ENCODE data around the gene PSME3IP1. TPM values are rescaled to one million over a fixed set of nuclear protein-coding genes. Genes with fewer than 3 reads are reported as not detected.
A peak's percentile ranks its signal among the peaks of the same experiment; 100 is the strongest.
"Not testable (repeated sequence)": the region's sequence is repeated elsewhere in the genome, so short reads cannot be mapped to it uniquely, and the experiment has no call there.

PSME3IP1 gene
- polyA plus RNA-seq, 3 donors: 75.4 to 133 (median 78.6) TPM

GRCh38 chr16:57203451-57203850 is 17.6 kb upstream of the PSME3IP1 start:
- no peak for DNase-seq
- Histone ChIP-seq H3K4me2 (replicated peaks; ENCODE audit: extremely low read depth, low read length, poor library complexity, severe bottlenecking) (no peak overlapping the region), H3K36me3 (replicated peaks in 1 of 2; ENCODE audit: control insufficient read depth in 1 of 2, insufficient read depth in 2 of 2, low read length in 2 of 2) (peaks cover 41 to 54% of the 10 kb centered on the region in 2 donors), H3K27me3 (ENCODE audit: control insufficient read depth in 2 of 2, insufficient read depth in 2 of 2, low read length in 2 of 2) (no peaks in the 10 kb centered on the region), H3K79me2 (ENCODE audit: insufficient read depth, low read length) (peaks cover 12% of the 10 kb centered on the region), H2AFZ (ENCODE audit: insufficient read depth, low read depth, low read length, poor library complexity, severe bottlenecking) (no peak overlapping the region), H3K4me3 (replicated peaks in 1 of 3; ENCODE audit: low read depth in 2 of 3, low read length in 3 of 3) (no peak overlapping the region), H3K9ac (ENCODE audit: insufficient read depth, low read length, poor library complexity, severe bottlenecking) (no peak overlapping the region), H3K4me1 (ENCODE audit: control insufficient read depth in 1 of 2, insufficient read depth in 2 of 2, low read length in 2 of 2) (no peaks in the 10 kb centered on the region), H3K27ac (ENCODE audit: low read depth in 1 of 2, low read length in 2 of 2) (peak overlapping the region in 1 of 2 donors; percentile 26), H3K9me3 (replicated peaks in 1 of 2; ENCODE audit: control insufficient read depth in 1 of 2, insufficient read depth in 1 of 2, low read length in 2 of 2) (no peaks in the 10 kb centered on the region), H4K20me1 (ENCODE audit: insufficient read depth, low read length) (peaks cover 30% of the 10 kb centered on the region)
- no CpG with 5 or more reads among the region's 1 CpG for WGBS (ENCODE audit: insufficient coverage)
- H3K9me3 Mint-ChIP-seq: no peaks in the 10 kb centered on the region
- no peaks in the 10 kb centered on the region for H3K27me3 Mint-ChIP-seq (ENCODE audit: low read depth in 3 of 3)
- TF ChIP-seq CTCF (IDR thresholded peaks at IDR 0.05): no peak
- H3K4me3 Mint-ChIP-seq: no peak overlapping the region
- H3K27ac Mint-ChIP-seq: peak overlapping the region in 1 of 7 donors; percentile 10
- H3K4me1 Mint-ChIP-seq: no peaks in the 10 kb centered on the region
- intact Hi-C loops (cut with micrococcal nuclease): no loop called here
- peaks cover 34 to 55% of the 10 kb centered on the region in 2 donors for H3K36me3 Mint-ChIP-seq

GRCh38 chr16:57202095-57202886 is 16.5 kb upstream of the PSME3IP1 start:
- Histone ChIP-seq H3K4me1 (ENCODE audit: control insufficient read depth in 1 of 2, insufficient read depth in 2 of 2, low read length in 2 of 2) (no peaks in the 10 kb centered on the region), H4K20me1 (ENCODE audit: insufficient read depth, low read length) (peaks cover 38% of the 10 kb centered on the region), H3K9me3 (replicated peaks in 1 of 2; ENCODE audit: control insufficient read depth in 1 of 2, insufficient read depth in 1 of 2, low read length in 2 of 2) (no peaks in the 10 kb centered on the region), H2AFZ (ENCODE audit: insufficient read depth, low read depth, low read length, poor library complexity, severe bottlenecking) (no peak overlapping the region), H3K79me2 (ENCODE audit: insufficient read depth, low read length) (peaks cover 22% of the 10 kb centered on the region), H3K36me3 (replicated peaks in 1 of 2; ENCODE audit: control insufficient read depth in 1 of 2, insufficient read depth in 2 of 2, low read length in 2 of 2) (peaks cover 32 to 46% of the 10 kb centered on the region in 2 donors), H3K9ac (ENCODE audit: insufficient read depth, low read length, poor library complexity, severe bottlenecking) (no peak overlapping the region), H3K4me2 (replicated peaks; ENCODE audit: extremely low read depth, low read length, poor library complexity, severe bottlenecking) (no peak overlapping the region), H3K27me3 (ENCODE audit: control insufficient read depth in 2 of 2, insufficient read depth in 2 of 2, low read length in 2 of 2) (no peaks in the 10 kb centered on the region), H3K4me3 (replicated peaks in 1 of 3; ENCODE audit: low read depth in 2 of 3, low read length in 3 of 3) (no peak overlapping the region), H3K27ac (ENCODE audit: low read depth in 1 of 2, low read length in 2 of 2) (no peak overlapping the region)
- H3K4me1 Mint-ChIP-seq: no peaks in the 10 kb centered on the region
- intact Hi-C loops (cut with micrococcal nuclease): no loop called here
- no peak for DNase-seq
- peak overlapping the region in 1 of 7 donors; percentile 54 for H3K27ac Mint-ChIP-seq
- WGBS (ENCODE audit: insufficient coverage): 88% methylated on average over 2 of the region's 7 CpGs
- no peaks in the 10 kb centered on the region for H3K9me3 Mint-ChIP-seq
- H3K4me3 Mint-ChIP-seq: no peak overlapping the region
- peaks cover 26 to 44% of the 10 kb centered on the region in 2 donors for H3K36me3 Mint-ChIP-seq
- TF ChIP-seq CTCF (IDR thresholded peaks at IDR 0.05): no peak
- peaks cover 0 to 1% (median 0%) of the 10 kb centered on the region in 3 donors for H3K27me3 Mint-ChIP-seq (ENCODE audit: low read depth in 3 of 3)

GRCh38 chr16:57200926-57201325 is 15.1 kb upstream of the PSME3IP1 start:
- Histone ChIP-seq H3K36me3 (replicated peaks in 1 of 2; ENCODE audit: control insufficient read depth in 1 of 2, insufficient read depth in 2 of 2, low read length in 2 of 2) (peaks cover 18 to 32% of the 10 kb centered on the region in 2 donors), H3K79me2 (ENCODE audit: insufficient read depth, low read length) (peaks cover 36% of the 10 kb centered on the region), H4K20me1 (ENCODE audit: insufficient read depth, low read length) (peaks cover 51% of the 10 kb centered on the region)
- H3K4me3 Mint-ChIP-seq; H3K27ac Mint-ChIP-seq; H2AFZ ChIP-seq (ENCODE audit: insufficient read depth, low read depth, low read length, poor library complexity, severe bottlenecking); H3K4me1 ChIP-seq (ENCODE audit: control insufficient read depth in 1 of 2, insufficient read depth in 2 of 2, low read length in 2 of 2); H3K9ac ChIP-seq (ENCODE audit: insufficient read depth, low read length, poor library complexity, severe bottlenecking); intact Hi-C loops (cut with micrococcal nuclease); H3K27ac ChIP-seq (ENCODE audit: low read depth in 1 of 2, low read length in 2 of 2); H3K9me3 Mint-ChIP-seq; H3K4me1 Mint-ChIP-seq; H3K4me3 ChIP-seq (replicated peaks in 1 of 3; ENCODE audit: low read depth in 2 of 3, low read length in 3 of 3); H3K27me3 Mint-ChIP-seq (ENCODE audit: low read depth in 3 of 3); H3K4me2 ChIP-seq (replicated peaks; ENCODE audit: extremely low read depth, low read length, poor library complexity, severe bottlenecking); DNase-seq; H3K27me3 ChIP-seq (ENCODE audit: control insufficient read depth in 2 of 2, insufficient read depth in 2 of 2, low read length in 2 of 2); H3K9me3 ChIP-seq (replicated peaks in 1 of 2; ENCODE audit: control insufficient read depth in 1 of 2, insufficient read depth in 1 of 2, low read length in 2 of 2): not testable (repeated sequence)
- 94% methylated on average over 3 of the region's 27 CpGs for WGBS (ENCODE audit: insufficient coverage)
- H3K36me3 Mint-ChIP-seq: peaks cover 21 to 32% of the 10 kb centered on the region in 2 donors

Data from CD14-positive monocyte (primary cell).